GM20000 (cell line): Measurements from ENCODE around the gene MRPS34.
"Not testable (repeated sequence)": the region's sequence is repeated elsewhere in the genome, so short reads cannot be mapped to it uniquely, and the experiment has no call there.

Experiments
- DNase-seq: peaks from one replicate; pipeline ENCODE4 v3.0.0; 2012; ENCODE audit warnings: low spot score
- TF ChIP-seq, protein P1 (sequence below): IDR thresholded peaks from 2 replicates; pipeline ENCODE4 v1.5.1; 2012; ENCODE audit warnings: mild to moderate bottlenecking, control low read depth; ENCODE audit errors: extremely low read depth, missing control alignments

MRPS34 gene

DNA sequence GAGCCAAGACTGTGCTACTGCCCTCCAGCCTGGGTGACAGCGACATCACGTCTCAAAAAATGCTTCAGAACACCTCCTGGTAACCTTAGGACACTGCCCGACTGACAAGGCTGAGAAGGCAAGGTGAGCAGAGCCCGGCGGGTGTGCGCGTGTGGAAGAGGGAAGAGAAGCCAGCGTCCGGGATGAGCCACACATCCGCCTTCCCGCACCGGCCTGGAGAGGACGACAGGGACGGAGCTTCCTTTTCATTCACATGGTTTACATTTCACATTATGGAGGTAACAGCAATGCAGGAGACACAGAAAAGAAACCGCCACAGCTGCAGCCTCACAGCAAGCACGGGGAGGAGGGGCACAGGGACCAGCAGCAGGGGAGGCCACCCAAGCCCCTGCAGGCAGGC, 37.2 kb upstream of the MRPS34 start:
- TF ChIP-seq, protein P1, sequence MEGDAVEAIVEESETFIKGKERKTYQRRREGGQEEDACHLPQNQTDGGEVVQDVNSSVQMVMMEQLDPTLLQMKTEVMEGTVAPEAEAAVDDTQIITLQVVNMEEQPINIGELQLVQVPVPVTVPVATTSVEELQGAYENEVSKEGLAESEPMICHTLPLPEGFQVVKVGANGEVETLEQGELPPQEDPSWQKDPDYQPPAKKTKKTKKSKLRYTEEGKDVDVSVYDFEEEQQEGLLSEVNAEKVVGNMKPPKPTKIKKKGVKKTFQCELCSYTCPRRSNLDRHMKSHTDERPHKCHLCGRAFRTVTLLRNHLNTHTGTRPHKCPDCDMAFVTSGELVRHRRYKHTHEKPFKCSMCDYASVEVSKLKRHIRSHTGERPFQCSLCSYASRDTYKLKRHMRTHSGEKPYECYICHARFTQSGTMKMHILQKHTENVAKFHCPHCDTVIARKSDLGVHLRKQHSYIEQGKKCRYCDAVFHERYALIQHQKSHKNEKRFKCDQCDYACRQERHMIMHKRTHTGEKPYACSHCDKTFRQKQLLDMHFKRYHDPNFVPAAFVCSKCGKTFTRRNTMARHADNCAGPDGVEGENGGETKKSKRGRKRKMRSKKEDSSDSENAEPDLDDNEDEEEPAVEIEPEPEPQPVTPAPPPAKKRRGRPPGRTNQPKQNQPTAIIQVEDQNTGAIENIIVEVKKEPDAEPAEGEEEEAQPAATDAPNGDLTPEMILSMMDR, result no peak
- no peak for DNase-seq

DNA sequence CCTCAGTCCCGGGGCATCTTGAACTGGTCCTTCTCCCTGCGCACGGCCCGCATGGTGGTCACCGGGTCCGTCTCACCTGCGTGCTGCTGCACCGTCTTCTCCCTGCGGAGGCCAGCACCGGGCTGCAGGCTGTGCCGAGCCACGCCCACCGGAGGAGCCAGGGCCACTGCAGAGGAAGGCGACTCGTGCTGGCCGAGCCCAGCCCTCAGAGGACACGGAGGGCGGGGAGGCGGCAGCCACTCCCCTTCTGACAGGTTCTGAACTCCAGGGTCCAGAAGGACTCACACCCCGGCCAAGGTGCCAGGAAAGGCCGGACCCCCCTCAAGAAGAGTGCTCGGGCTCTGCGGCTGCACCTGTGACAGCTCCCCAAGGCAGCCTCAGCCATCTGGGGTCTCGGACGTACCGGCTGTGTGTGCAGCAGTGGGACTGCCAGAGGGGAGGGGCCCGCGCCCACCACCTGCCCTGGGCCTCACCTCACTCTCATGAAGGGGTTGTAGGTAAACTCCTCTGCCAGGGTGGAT, 36.4 kb upstream of the MRPS34 start:
- TF ChIP-seq, protein P1, result no peak
- DNase-seq, result no peak

DNA sequence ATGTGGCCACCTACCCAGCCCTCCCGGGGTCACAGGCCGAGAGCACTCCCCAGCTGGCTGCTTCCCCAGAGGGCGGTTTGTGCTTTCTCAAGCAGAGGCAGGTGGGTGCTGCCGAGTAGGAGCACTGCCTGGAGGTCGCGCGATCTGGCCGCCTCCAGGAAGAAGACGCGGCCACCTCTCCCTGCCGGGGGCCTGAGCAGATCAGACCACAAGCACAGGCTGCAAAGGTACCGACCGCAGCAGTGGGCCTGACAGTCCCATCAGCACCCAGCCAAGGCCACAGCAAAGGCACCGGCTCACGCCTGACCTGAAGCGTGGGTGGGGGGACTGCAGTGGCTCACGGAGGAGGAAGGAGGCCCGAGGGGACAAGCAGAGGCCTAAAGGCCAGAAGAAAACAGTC, 35.8 kb upstream of the MRPS34 start:
- TF ChIP-seq, protein P1, result no peak
- DNase-seq, result no peak

DNA sequence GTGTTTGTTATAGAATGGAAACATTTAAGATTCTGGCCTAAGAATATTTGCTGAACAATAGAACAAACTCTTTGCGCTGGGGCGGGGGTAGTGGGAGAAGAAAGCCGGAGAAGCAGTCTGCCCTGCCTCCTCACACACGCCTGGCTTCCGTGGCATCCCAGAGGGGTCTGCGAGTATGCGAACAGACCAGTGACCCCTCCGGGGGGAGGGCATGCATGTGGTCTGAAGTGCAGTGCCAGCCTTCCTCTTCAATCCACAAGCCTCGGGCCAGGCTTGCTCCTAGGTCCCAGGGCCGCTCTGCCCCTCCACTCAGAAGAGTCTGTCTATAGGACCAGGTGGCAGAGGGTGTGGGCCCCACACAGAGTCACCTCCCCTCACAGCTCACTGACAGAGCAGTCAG, 34.7 kb upstream of the MRPS34 start:
- TF ChIP-seq, protein P1, result no peak
- no peak for DNase-seq

DNA sequence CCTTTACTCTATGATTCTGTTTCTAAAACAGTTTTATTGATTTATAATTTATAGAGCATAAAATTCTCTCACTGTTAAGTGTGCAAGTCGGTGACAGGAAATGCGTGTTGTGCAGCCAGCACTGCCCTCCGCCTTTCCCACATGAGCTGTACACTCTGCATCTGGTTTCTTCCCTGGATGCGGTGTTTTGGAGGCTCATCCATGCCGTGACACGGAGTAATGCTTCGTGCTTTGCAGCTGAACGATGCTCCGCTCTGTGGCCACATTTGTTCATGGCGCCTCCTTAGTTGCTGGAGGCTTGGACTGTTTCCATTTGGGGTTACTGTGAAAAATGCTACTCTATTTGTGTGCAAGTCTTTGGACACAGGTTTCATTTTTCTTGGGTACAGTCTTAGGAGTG, 27.8 kb upstream of the MRPS34 start:
- TF ChIP-seq, protein P1, result no peak
- no peak for DNase-seq

DNA sequence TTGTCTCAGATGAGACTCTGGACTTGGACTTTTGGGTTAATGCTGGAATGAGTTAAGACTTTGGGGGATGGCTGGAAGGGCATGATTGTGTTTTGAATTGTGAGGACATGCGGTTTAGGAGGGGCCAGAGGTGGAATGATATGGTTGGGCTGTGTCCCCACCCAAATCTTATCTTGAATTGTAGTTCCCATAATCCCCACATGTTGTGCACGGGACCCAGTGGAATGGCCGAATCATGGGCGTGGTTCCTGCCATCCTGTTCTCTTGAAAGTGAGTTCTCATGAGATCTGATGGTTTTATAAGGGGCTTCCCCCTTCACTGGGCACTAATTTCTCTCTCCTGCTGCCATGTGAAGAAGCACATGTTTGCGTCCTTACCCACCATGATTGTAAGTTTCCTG, 26.3 kb upstream of the MRPS34 start:
- not testable (repeated sequence) for DNase-seq

DNA sequence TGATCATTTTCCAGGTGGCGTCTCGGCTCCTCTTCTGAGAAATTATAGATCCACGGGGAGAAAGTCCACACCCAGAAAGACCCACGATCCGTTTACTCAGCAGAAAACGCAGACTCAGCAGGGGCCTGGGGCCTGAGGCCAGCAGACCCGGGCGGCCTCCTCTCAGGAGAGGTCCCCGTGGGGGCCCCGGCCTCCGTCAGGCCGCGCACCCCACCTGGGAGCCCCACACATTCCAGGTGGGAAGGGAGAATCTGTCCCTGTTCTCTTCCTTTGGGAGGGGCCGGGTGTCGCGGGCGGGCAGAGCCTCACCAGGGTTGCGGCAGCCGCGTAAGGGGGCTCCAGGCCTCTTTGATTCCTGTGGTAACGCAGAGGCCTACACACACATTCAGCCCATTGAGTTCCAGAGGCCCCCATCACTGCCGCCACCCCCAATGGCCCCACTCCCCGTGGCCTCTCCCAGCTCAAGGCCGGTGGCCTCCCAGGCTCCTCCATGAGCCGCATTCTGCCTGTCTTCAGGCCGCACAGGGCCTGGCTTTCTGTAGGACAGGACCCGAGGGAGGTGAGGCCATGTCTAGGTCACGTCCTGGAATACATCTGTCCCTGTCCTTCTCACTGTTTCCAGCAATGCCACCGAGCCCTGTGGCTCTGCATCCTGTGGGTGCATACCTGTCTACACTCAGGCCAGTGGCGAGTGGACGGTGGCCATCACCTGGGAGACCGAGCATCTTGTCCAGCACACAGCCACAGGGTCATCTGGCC, 22.2 kb upstream of the MRPS34 start:
- no peak for DNase-seq
- TF ChIP-seq, protein P1, result no peak
